Spleen (tissue), 7 donors: Measurements from ENCODE around the gene ARHGAP5.

ENCODE experiments used
- CTCF ChIP-seq, 11 experiments: fragments of 200-600 bp in 7 of 11; fragments of 450-650 bp in 4 of 11; sonication (generic) in 4 of 11; IDR thresholded peaks in 8 of 11; conservative IDR thresholded peaks in 3 of 11; 1 replicate in 7 of 11; 2 replicates in 4 of 11; pipeline versions ENCODE4 v1.4.0 to v1.8.0; 2016 to 2021; ENCODE audit warnings: antibody characterized with exemption in 11 of 11, inconsistent platforms in 4 of 11, mild to moderate bottlenecking in 1 of 11
- POLR2A ChIP-seq, 3 donors: fragments of 450-650 bp; IDR thresholded peaks; one replicate each; pipeline ENCODE4 v1.5.1; 2017; ENCODE audit warnings: antibody characterized with exemption in 3 of 3, mild to moderate bottlenecking in 1 of 3
- donor health status: DM: no; HTN: no; CAD: no; lungs with moderate emphysema.
- donor health status: DM: no; HTN: no; CAD: no.
- donor health status: DM: no; HTN: no; CAD: no.

- TF ChIP-seq POLR2A (IDR thresholded peaks at IDR 0.05) = no peak
- no peak for TF ChIP-seq CTCF (IDR thresholded peaks at IDR 0.05 in 8 of 11, conservative IDR thresholded peaks at IDR 0.05 in 3 of 11)
Measured at GRCh38 chr14:32068708-32069107, 8.4 kb upstream of the ARHGAP5 start.
